ENCODE results near the gene SMPDL3A. TPM values are rescaled to one million over a fixed set of nuclear protein-coding genes. Genes with fewer than 3 reads are reported as not detected.
"Not testable (repeated sequence)": the region's sequence is repeated elsewhere in the genome, so short reads cannot be mapped to it uniquely, and the experiment has no call there.

The SMPDL3A gene
- total RNA-seq (2022) (3.5 and 4.7 TPM in 2 replicates), Bru-seq, nascent RNA (percentile 58 among the genes with signal in this experiment), BruChase-seq, experiment 1, labeled RNA remaining after a 6-hour chase (percentile 57 among the genes with signal in this experiment), BruChase-seq, experiment 2, labeled RNA remaining after a 2-hour chase (percentile 55 among the genes with signal in this experiment)
- long read RNA-seq, transcript SMPDL3A-201 (8 exons, 1,851 nt) = major isoform, 5 of 9 reads
- long read RNA-seq, partial matches to known transcripts = 0 of 9 reads
- long read RNA-seq, other reads (novel, unspliced or antisense) = 1 of 9 reads

- peak within 1 kb of the TSS; percentile 80 for H3K27ac Mint-ChIP-seq (ENCODE audit: low read depth, unreplicated experiment)
- H3K36me3 Mint-ChIP-seq (ENCODE audit: insufficient read depth, unreplicated experiment) = no peaks in the 10 kb centered on the region
- no peaks in the 10 kb centered on the region for H3K27me3 Mint-ChIP-seq (ENCODE audit: insufficient read depth, unreplicated experiment)
- TSS peak; percentile 65 for BruUV-seq (replicated peaks)
- ChIA-PET CTCF (interaction anchor here (0.6 to 5.6 kb wide), 26 partner anchors 10 to 260 kb away, joined by 3 to 54 read pairs (median 4); partner anchors contain the start of gene FABP7), POLR2A (interaction anchor here (0.5 to 5.3 kb wide), 24 partner anchors 9 to 1446 kb away, joined by 3 to 202 read pairs (median 5); partner anchors contain the start of genes FABP7 and SERINC1)
- peak; percentile 35 for TF ChIP-seq CTCF (IDR thresholded peaks at IDR 0.05; ENCODE audit: unreplicated experiment)
- no peaks in the 10 kb centered on the region for H3K9me3 Mint-ChIP-seq (ENCODE audit: unreplicated experiment)
- H3K4me3 Mint-ChIP-seq (ENCODE audit: unreplicated experiment) = peak within 1 kb of the TSS; percentile 87
- DNase-seq (ENCODE audit: unreplicated experiment) = peak; percentile 66
- intact Hi-C loops (cut with micrococcal nuclease) = loop anchor here (1.0 to 2.0 kb wide), 3 partner anchors 11 to 59 kb away; no protein-coding TSS in a partner anchor
- peaks cover 15% of the 10 kb centered on the region for H3K4me1 Mint-ChIP-seq (ENCODE audit: insufficient read depth, unreplicated experiment)
Measured at GRCh38 chr6:122789182-122790027, at the start of gene SMPDL3A. Gene SMPDL3A (plus strand): TSS chr6:122789258. CDS start chr6:122789347, 89 bp downstream.

GRCh38 chr6:122740091-122740490, 49.0 kb upstream of the SMPDL3A start:
- POLR2A ChIA-PET = interaction anchor here (1.2 kb wide), 1 partner anchor 99 kb away, joined by 3 read pairs; no protein-coding TSS in a partner anchor
- H3K27me3 Mint-ChIP-seq (ENCODE audit: insufficient read depth, unreplicated experiment) = no peaks in the 10 kb centered on the region
- no peaks in the 10 kb centered on the region for H3K36me3 Mint-ChIP-seq (ENCODE audit: insufficient read depth, unreplicated experiment)
- intact Hi-C loops (cut with micrococcal nuclease) = no loop called here
- peaks cover 13% of the 10 kb centered on the region for H3K4me1 Mint-ChIP-seq (ENCODE audit: insufficient read depth, unreplicated experiment)
- no TSS peak for BruUV-seq (replicated peaks)
- DNase-seq (ENCODE audit: unreplicated experiment) = no peak
- TF ChIP-seq CTCF (IDR thresholded peaks at IDR 0.05; ENCODE audit: unreplicated experiment) = no peak
- H3K9me3 Mint-ChIP-seq (ENCODE audit: unreplicated experiment) = no peaks in the 10 kb centered on the region
- CTCF ChIA-PET = interaction anchor here (0.6 to 10.5 kb wide), 11 partner anchors 10 to 132 kb away, joined by 3 to 136 read pairs (median 5); partner anchors contain the start of gene SMPDL3A
- no peak overlapping the region for H3K4me3 Mint-ChIP-seq (ENCODE audit: unreplicated experiment)
- H3K27ac Mint-ChIP-seq (ENCODE audit: low read depth, unreplicated experiment) = no peak overlapping the region

- Mint-ChIP-seq H3K4me1 (ENCODE audit: insufficient read depth, unreplicated experiment) (peaks cover 4% of the 10 kb centered on the region), H3K9me3 (ENCODE audit: unreplicated experiment) (no peaks in the 10 kb centered on the region), H3K4me3 (ENCODE audit: unreplicated experiment) (no peak overlapping the region), H3K27me3 (ENCODE audit: insufficient read depth, unreplicated experiment) (no peaks in the 10 kb centered on the region), H3K36me3 (ENCODE audit: insufficient read depth, unreplicated experiment) (no peaks in the 10 kb centered on the region), H3K27ac (ENCODE audit: low read depth, unreplicated experiment) (no peak overlapping the region)
- intact Hi-C loops (cut with micrococcal nuclease) = no loop called here
- DNase-seq (ENCODE audit: unreplicated experiment) = no peak
- no peak for TF ChIP-seq CTCF (IDR thresholded peaks at IDR 0.05; ENCODE audit: unreplicated experiment)
- ChIA-PET POLR2A (interaction anchor here (0.7 to 1.3 kb wide), 2 partner anchors 49 to 264 kb away, joined by 3 to 6 read pairs; partner anchors contain the start of gene SMPDL3A), CTCF (interaction anchor here (0.6 to 10.5 kb wide), 16 partner anchors 10 to 680 kb away, joined by 3 to 136 read pairs (median 4); partner anchors contain the start of gene SMPDL3A)
- BruUV-seq (replicated peaks) = no TSS peak
Measured at GRCh38 chr6:122740936-122741335, 48.1 kb upstream of the SMPDL3A start.

- intact Hi-C loops (cut with micrococcal nuclease); H3K9me3 Mint-ChIP-seq (ENCODE audit: unreplicated experiment); H3K27me3 Mint-ChIP-seq (ENCODE audit: insufficient read depth, unreplicated experiment); H3K36me3 Mint-ChIP-seq (ENCODE audit: insufficient read depth, unreplicated experiment); H3K4me3 Mint-ChIP-seq (ENCODE audit: unreplicated experiment); BruUV-seq (replicated peaks); H3K4me1 Mint-ChIP-seq (ENCODE audit: insufficient read depth, unreplicated experiment); H3K27ac Mint-ChIP-seq (ENCODE audit: low read depth, unreplicated experiment): not testable (repeated sequence)
- DNase-seq (ENCODE audit: unreplicated experiment) = peak; percentile 19
- ChIA-PET POLR2A (interaction anchor here (0.9 kb wide), 1 partner anchor 94 kb away, joined by 3 read pairs; no protein-coding TSS in a partner anchor), CTCF (interaction anchor here (0.5 to 10.5 kb wide), 18 partner anchors 10 to 575 kb away, joined by 3 to 136 read pairs (median 7); partner anchors contain the start of gene SMPDL3A)
Measured at GRCh38 chr6:122744247-122744646, 44.8 kb upstream of the SMPDL3A start.

- H3K27ac Mint-ChIP-seq (ENCODE audit: low read depth, unreplicated experiment); H3K27me3 Mint-ChIP-seq (ENCODE audit: insufficient read depth, unreplicated experiment); BruUV-seq (replicated peaks); intact Hi-C loops (cut with micrococcal nuclease); POLR2A ChIA-PET; H3K4me3 Mint-ChIP-seq (ENCODE audit: unreplicated experiment); H3K9me3 Mint-ChIP-seq (ENCODE audit: unreplicated experiment); H3K36me3 Mint-ChIP-seq (ENCODE audit: insufficient read depth, unreplicated experiment); H3K4me1 Mint-ChIP-seq (ENCODE audit: insufficient read depth, unreplicated experiment); DNase-seq (ENCODE audit: unreplicated experiment): not testable (repeated sequence)
- CTCF ChIA-PET = interaction anchor here (0.7 to 10.5 kb wide), 17 partner anchors 9 to 574 kb away, joined by 3 to 136 read pairs (median 8); partner anchors contain the start of gene SMPDL3A
Measured at GRCh38 chr6:122744856-122745255, 44.2 kb upstream of the SMPDL3A start.
